Measurements from ENCODE around the gene MFGE8. TPM values are rescaled to one million over a fixed set of nuclear protein-coding genes. Genes with fewer than 3 reads are reported as not detected.

MFGE8 gene
- total RNA-seq, 1 experiment from 2014 or later = 69.1 TPM

GRCh38 chr15:88898736-88899135 lies 14.4 kb downstream of the MFGE8 start:
- no peaks in the 10 kb centered on the region for H3K9me3 ChIP-seq (replicated peaks)
- H3K4me3 ChIP-seq = no peak overlapping the region
- 0 out of 2 replicates have a peak, but pooled peaks cover 5% of the 10 kb centered on the region for H3K36me3 ChIP-seq
- peaks cover 9% of the 10 kb centered on the region; the same call in 1 of the 2 replicates for H3K27me3 ChIP-seq
- no peak for DNase-seq
- H3K4me1 ChIP-seq = peaks cover 10% of the 10 kb centered on the region
- H3K27ac ChIP-seq = no peak overlapping the region

GRCh38 chr15:88897456-88898194 lies 15.6 kb downstream of the MFGE8 start:
- Histone ChIP-seq H3K4me3 (no peak overlapping the region), H3K9me3 (replicated peaks) (no peaks in the 10 kb centered on the region), H3K27me3 (peaks cover 9% of the 10 kb centered on the region; the same call in 1 of the 2 replicates), H3K4me1 (peaks cover 10% of the 10 kb centered on the region), H3K36me3 (no peaks in the 10 kb centered on the region), H3K27ac (peak overlapping the region; percentile 38; the same call in 1 of the 2 replicates)
- peak; percentile 93 to 94 for DNase-seq

GRCh38 chr15:88897142-88897455 lies 16.1 kb downstream of the MFGE8 start:
- Histone ChIP-seq H3K27ac (no peak overlapping the region), H3K4me1 (peaks cover 10% of the 10 kb centered on the region), H3K9me3 (replicated peaks) (no peaks in the 10 kb centered on the region), H3K4me3 (no peak overlapping the region), H3K36me3 (no peaks in the 10 kb centered on the region), H3K27me3 (peaks cover 9% of the 10 kb centered on the region; the same call in 1 of the 2 replicates)
- DNase-seq = no peak

- Histone ChIP-seq H3K27me3 (peaks cover 9% of the 10 kb centered on the region; the same call in 1 of the 2 replicates), H3K4me3 (no peak overlapping the region), H3K36me3 (no peaks in the 10 kb centered on the region), H3K27ac (no peak overlapping the region), H3K9me3 (replicated peaks) (no peaks in the 10 kb centered on the region), H3K4me1 (peaks cover 10% of the 10 kb centered on the region)
- no peak for DNase-seq
Measured at GRCh38 chr15:88896333-88897033, 16.7 kb downstream of the MFGE8 start.

- Histone ChIP-seq H3K36me3 (no peaks in the 10 kb centered on the region), H3K27ac (no peak within 1 kb of the TSS), H3K9me3 (replicated peaks) (no peaks in the 10 kb centered on the region), H3K4me1 (peaks cover 10% of the 10 kb centered on the region), H3K4me3 (peak within 1 kb of the TSS; percentile 51), H3K27me3 (peaks cover 9% of the 10 kb centered on the region; the same call in 1 of the 2 replicates)
- DNase-seq = peak; percentile 36 to 44
Measured at GRCh38 chr15:88894819-88895767, 18.1 kb downstream of the MFGE8 start, which contains the start of gene HAPLN3. Gene HAPLN3 (minus strand): TSS chr15:88895544. CDS start chr15:88887298, 8,246 bp downstream.

GRCh38 chr15:88894348-88894818 lies 18.8 kb downstream of the MFGE8 start:
- Histone ChIP-seq H3K27ac (no peak overlapping the region), H3K4me3 (no peak overlapping the region), H3K9me3 (replicated peaks) (no peaks in the 10 kb centered on the region), H3K4me1 (peaks cover 10% of the 10 kb centered on the region), H3K27me3 (peaks cover 9% of the 10 kb centered on the region; the same call in 1 of the 2 replicates), H3K36me3 (no peaks in the 10 kb centered on the region)
- no peak for DNase-seq

- Histone ChIP-seq H3K4me3 (no peak overlapping the region), H3K27ac (no peak overlapping the region), H3K9me3 (replicated peaks) (no peaks in the 10 kb centered on the region), H3K36me3 (no peaks in the 10 kb centered on the region), H3K4me1 (no peaks in the 10 kb centered on the region), H3K27me3 (peaks cover 9% of the 10 kb centered on the region; the same call in 1 of the 2 replicates)
- DNase-seq = no peak
Measured at GRCh38 chr15:88891540-88892254, 21.5 kb downstream of the MFGE8 start.

- peaks cover 8% of the 10 kb centered on the region; the same call in 1 of the 2 replicates for H3K27me3 ChIP-seq
- no peaks in the 10 kb centered on the region for H3K9me3 ChIP-seq (replicated peaks)
- H3K27ac ChIP-seq = no peak overlapping the region
- H3K36me3 ChIP-seq = no peaks in the 10 kb centered on the region
- no peaks in the 10 kb centered on the region for H3K4me1 ChIP-seq
- no peak for DNase-seq
- H3K4me3 ChIP-seq = no peak overlapping the region
Measured at GRCh38 chr15:88890495-88890894, 22.7 kb downstream of the MFGE8 start.

- no peak for DNase-seq
- no peak overlapping the region for H3K4me3 ChIP-seq
- H3K4me1 ChIP-seq = no peaks in the 10 kb centered on the region
- no peaks in the 10 kb centered on the region for H3K27me3 ChIP-seq
- H3K36me3 ChIP-seq = no peaks in the 10 kb centered on the region
- H3K9me3 ChIP-seq (replicated peaks) = no peaks in the 10 kb centered on the region
- H3K27ac ChIP-seq = no peak overlapping the region
Measured at GRCh38 chr15:88888719-88889118, 24.5 kb downstream of the MFGE8 start.

GRCh38 chr15:88887068-88887580 lies 26.1 kb downstream of the MFGE8 start:
- Histone ChIP-seq H3K9me3 (replicated peaks) (no peaks in the 10 kb centered on the region), H3K36me3 (no peaks in the 10 kb centered on the region), H3K4me1 (no peaks in the 10 kb centered on the region), H3K27me3 (no peaks in the 10 kb centered on the region), H3K27ac (no peak overlapping the region), H3K4me3 (no peak overlapping the region)
- DNase-seq = no peak

GRCh38 chr15:88882785-88883184 lies 30.4 kb downstream of the MFGE8 start:
- Histone ChIP-seq H3K36me3 (no peaks in the 10 kb centered on the region), H3K9me3 (replicated peaks) (no peaks in the 10 kb centered on the region), H3K4me1 (no peaks in the 10 kb centered on the region), H3K27ac (no peak overlapping the region), H3K27me3 (peaks cover 5% of the 10 kb centered on the region; the same call in 1 of the 2 replicates), H3K4me3 (no peak overlapping the region)
- DNase-seq = no peak

GRCh38 chr15:88881775-88882174 lies 31.4 kb downstream of the MFGE8 start:
- Histone ChIP-seq H3K27ac (no peak overlapping the region), H3K4me3 (no peak overlapping the region), H3K27me3 (peaks cover 5% of the 10 kb centered on the region; the same call in 1 of the 2 replicates), H3K36me3 (no peaks in the 10 kb centered on the region), H3K4me1 (no peaks in the 10 kb centered on the region), H3K9me3 (replicated peaks) (no peaks in the 10 kb centered on the region)
- no peak for DNase-seq

- no peaks in the 10 kb centered on the region for H3K4me1 ChIP-seq
- DNase-seq = no peak
- no peak overlapping the region for H3K4me3 ChIP-seq
- peaks cover 5% of the 10 kb centered on the region; the same call in 1 of the 2 replicates for H3K27me3 ChIP-seq
- H3K9me3 ChIP-seq (replicated peaks) = no peaks in the 10 kb centered on the region
- no peak overlapping the region for H3K27ac ChIP-seq
- H3K36me3 ChIP-seq = no peaks in the 10 kb centered on the region
Measured at GRCh38 chr15:88880944-88881740, 32.0 kb downstream of the MFGE8 start.

All from SJCRH30 (cell line).